ENCODE results near the gene PDE1C.

- no peak for TF ChIP-seq POLR2AphosphoS5 (IDR thresholded peaks at IDR 0.05; ENCODE audit: low read depth, low read length)
- TF ChIP-seq POLR2A (IDR thresholded peaks at IDR 0.05; ENCODE audit: low read depth, low read length) = no peak
- TF ChIP-seq TAF1 (IDR thresholded peaks at IDR 0.05; ENCODE audit: low read depth, low read length) = no peak
- TF ChIP-seq PAX5 (IDR thresholded peaks at IDR 0.05; ENCODE audit: insufficient read depth, low read length, severe bottlenecking) = no peak
- no peak for TF ChIP-seq POU2F2 (IDR thresholded peaks at IDR 0.05; ENCODE audit: low read depth, low read length)
Measured at GRCh38 chr7:31788445-31788844, 281.8 kb downstream of the PDE1C start.

Data from GM12891 (cell line).